ENCODE measurements around the gene NOL4L. TPM values are rescaled to one million over a fixed set of nuclear protein-coding genes. Genes with fewer than 3 reads are reported as not detected.

Gene NOL4L
- total and polyA plus RNA-seq, 2 experiments from 2014 or later, result 38.8 to 39.2 TPM

DNA sequence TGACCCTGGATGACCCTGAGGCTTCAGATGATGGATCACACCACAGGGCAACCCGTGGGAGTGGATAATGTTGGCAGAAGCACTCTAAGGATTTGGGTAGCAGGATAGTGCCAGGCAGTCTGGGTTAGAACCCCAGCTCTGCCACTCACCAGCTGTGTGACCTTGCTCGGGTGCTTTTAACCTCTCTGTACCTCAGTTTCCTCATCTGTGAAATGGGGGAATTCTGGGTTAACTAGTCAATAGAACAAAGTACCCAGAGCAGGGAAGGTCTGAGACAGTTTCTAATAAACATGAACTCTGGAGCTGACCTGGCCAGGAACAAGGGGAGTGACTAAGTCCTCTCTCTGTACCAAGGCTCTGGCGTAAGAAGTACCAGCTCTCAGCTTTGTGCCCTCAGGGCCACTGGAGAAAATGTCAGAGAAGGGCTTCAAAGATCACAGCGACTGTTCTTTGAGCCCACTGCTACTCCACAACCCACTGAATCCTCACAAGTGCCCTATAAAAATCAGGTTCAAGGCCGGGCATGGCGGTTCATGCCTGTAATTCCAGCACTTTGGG, 14.7 kb upstream of the NOL4L start:
- no peaks in the 10 kb centered on the region for H3K4me1 ChIP-seq (ENCODE audit: insufficient read depth)
- H3K36me3 Mint-ChIP-seq (ENCODE audit: low read depth), result no peaks in the 10 kb centered on the region
- H3K4me3 ChIP-seq, result no peak overlapping the region
- no peak overlapping the region for H3K27ac ChIP-seq (ENCODE audit: low read depth)
- H3K27me3 Mint-ChIP-seq (ENCODE audit: insufficient read depth, low read depth, poor library complexity), result peaks cover 3% of the 10 kb centered on the region
- TF ChIP-seq JUNB (IDR thresholded peaks at IDR 0.05; ENCODE audit: unreplicated experiment) (no peak), STAT1 (IDR thresholded peaks at IDR 0.05; ENCODE audit: unreplicated experiment) (no peak), ZNF331 (CRISPR knock-in tag; IDR thresholded peaks at IDR 0.05; ENCODE audit: low read depth) (no peak), CREB1 (CRISPR knock-in tag; IDR thresholded peaks at IDR 0.05; ENCODE audit: low read depth) (no peak), NANOG (IDR thresholded peaks at IDR 0.05; ENCODE audit: borderline replicate concordance) (no peak), EZH2 (IDR thresholded peaks at IDR 0.05; ENCODE audit: low read depth, unreplicated experiment) (no peak)
- TF ChIP-seq, protein P1, sequence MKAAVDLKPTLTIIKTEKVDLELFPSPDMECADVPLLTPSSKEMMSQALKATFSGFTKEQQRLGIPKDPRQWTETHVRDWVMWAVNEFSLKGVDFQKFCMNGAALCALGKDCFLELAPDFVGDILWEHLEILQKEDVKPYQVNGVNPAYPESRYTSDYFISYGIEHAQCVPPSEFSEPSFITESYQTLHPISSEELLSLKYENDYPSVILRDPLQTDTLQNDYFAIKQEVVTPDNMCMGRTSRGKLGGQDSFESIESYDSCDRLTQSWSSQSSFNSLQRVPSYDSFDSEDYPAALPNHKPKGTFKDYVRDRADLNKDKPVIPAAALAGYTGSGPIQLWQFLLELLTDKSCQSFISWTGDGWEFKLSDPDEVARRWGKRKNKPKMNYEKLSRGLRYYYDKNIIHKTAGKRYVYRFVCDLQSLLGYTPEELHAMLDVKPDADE (IDR thresholded peaks at IDR 0.05), result no peak
- TF ChIP-seq, protein P2, sequence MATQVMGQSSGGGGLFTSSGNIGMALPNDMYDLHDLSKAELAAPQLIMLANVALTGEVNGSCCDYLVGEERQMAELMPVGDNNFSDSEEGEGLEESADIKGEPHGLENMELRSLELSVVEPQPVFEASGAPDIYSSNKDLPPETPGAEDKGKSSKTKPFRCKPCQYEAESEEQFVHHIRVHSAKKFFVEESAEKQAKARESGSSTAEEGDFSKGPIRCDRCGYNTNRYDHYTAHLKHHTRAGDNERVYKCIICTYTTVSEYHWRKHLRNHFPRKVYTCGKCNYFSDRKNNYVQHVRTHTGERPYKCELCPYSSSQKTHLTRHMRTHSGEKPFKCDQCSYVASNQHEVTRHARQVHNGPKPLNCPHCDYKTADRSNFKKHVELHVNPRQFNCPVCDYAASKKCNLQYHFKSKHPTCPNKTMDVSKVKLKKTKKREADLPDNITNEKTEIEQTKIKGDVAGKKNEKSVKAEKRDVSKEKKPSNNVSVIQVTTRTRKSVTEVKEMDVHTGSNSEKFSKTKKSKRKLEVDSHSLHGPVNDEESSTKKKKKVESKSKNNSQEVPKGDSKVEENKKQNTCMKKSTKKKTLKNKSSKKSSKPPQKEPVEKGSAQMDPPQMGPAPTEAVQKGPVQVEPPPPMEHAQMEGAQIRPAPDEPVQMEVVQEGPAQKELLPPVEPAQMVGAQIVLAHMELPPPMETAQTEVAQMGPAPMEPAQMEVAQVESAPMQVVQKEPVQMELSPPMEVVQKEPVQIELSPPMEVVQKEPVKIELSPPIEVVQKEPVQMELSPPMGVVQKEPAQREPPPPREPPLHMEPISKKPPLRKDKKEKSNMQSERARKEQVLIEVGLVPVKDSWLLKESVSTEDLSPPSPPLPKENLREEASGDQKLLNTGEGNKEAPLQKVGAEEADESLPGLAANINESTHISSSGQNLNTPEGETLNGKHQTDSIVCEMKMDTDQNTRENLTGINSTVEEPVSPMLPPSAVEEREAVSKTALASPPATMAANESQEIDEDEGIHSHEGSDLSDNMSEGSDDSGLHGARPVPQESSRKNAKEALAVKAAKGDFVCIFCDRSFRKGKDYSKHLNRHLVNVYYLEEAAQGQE (IDR thresholded peaks at IDR 0.05; ENCODE audit: unreplicated experiment), result no peak
- TF ChIP-seq, protein P3, sequence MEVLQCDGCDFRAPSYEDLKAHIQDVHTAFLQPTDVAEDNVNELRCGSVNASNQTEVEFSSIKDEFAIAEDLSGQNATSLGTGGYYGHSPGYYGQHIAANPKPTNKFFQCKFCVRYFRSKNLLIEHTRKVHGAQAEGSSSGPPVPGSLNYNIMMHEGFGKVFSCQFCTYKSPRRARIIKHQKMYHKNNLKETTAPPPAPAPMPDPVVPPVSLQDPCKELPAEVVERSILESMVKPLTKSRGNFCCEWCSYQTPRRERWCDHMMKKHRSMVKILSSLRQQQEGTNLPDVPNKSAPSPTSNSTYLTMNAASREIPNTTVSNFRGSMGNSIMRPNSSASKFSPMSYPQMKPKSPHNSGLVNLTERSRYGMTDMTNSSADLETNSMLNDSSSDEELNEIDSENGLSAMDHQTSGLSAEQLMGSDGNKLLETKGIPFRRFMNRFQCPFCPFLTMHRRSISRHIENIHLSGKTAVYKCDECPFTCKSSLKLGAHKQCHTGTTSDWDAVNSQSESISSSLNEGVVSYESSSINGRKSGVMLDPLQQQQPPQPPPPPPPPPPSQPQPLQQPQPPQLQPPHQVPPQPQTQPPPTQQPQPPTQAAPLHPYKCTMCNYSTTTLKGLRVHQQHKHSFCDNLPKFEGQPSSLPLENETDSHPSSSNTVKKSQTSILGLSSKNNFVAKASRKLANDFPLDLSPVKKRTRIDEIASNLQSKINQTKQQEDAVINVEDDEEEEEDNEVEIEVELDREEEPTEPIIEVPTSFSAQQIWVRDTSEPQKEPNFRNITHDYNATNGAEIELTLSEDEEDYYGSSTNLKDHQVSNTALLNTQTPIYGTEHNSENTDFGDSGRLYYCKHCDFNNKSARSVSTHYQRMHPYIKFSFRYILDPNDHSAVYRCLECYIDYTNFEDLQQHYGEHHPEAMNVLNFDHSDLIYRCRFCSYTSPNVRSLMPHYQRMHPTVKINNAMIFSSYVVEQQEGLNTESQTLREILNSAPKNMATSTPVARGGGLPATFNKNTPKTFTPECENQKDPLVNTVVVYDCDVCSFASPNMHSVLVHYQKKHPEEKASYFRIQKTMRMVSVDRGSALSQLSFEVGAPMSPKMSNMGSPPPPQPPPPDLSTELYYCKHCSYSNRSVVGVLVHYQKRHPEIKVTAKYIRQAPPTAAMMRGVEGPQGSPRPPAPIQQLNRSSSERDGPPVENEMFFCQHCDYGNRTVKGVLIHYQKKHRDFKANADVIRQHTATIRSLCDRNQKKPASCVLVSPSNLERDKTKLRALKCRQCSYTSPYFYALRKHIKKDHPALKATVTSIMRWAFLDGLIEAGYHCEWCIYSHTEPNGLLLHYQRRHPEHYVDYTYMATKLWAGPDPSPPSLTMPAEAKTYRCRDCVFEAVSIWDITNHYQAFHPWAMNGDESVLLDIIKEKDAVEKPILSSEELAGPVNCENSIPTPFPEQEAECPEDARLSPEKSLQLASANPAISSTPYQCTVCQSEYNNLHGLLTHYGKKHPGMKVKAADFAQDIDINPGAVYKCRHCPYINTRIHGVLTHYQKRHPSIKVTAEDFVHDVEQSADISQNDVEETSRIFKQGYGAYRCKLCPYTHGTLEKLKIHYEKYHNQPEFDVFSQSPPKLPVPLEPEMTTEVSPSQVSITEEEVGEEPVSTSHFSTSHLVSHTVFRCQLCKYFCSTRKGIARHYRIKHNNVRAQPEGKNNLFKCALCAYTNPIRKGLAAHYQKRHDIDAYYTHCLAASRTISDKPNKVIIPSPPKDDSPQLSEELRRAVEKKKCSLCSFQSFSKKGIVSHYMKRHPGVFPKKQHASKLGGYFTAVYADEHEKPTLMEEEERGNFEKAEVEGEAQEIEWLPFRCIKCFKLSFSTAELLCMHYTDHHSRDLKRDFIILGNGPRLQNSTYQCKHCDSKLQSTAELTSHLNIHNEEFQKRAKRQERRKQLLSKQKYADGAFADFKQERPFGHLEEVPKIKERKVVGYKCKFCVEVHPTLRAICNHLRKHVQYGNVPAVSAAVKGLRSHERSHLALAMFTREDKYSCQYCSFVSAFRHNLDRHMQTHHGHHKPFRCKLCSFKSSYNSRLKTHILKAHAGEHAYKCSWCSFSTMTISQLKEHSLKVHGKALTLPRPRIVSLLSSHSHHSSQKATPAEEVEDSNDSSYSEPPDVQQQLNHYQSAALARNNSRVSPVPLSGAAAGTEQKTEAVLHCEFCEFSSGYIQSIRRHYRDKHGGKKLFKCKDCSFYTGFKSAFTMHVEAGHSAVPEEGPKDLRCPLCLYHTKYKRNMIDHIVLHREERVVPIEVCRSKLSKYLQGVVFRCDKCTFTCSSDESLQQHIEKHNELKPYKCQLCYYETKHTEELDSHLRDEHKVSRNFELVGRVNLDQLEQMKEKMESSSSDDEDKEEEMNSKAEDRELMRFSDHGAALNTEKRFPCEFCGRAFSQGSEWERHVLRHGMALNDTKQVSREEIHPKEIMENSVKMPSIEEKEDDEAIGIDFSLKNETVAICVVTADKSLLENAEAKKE (CRISPR knock-in tag; IDR thresholded peaks at IDR 0.05), result no peak
- no peaks in the 10 kb centered on the region for H3K79me2 ChIP-seq (replicated peaks; ENCODE audit: insufficient read depth)
- H2AFZ ChIP-seq, result no peak overlapping the region
- ATAC-seq (no peak), DNase-seq (ENCODE audit: low spot score) (no peak)
- no peak overlapping the region for H3K4me3 Mint-ChIP-seq
- no peaks in the 10 kb centered on the region for H3K36me3 ChIP-seq (ENCODE audit: insufficient read depth)
- no peaks in the 10 kb centered on the region for H3K27me3 ChIP-seq (ENCODE audit: insufficient read depth)
- no peaks in the 10 kb centered on the region; the same call in 1 of the 3 replicates for H3K9me3 Mint-ChIP-seq
- no peak overlapping the region for H3K4me2 ChIP-seq
- no peaks in the 10 kb centered on the region for H3K9me2 ChIP-seq (ENCODE audit: insufficient read depth)
- no peaks in the 10 kb centered on the region for H4K20me1 ChIP-seq (replicated peaks; ENCODE audit: insufficient read depth)
- no peak overlapping the region for H3K27ac Mint-ChIP-seq
- H3F3A ChIP-seq (replicated peaks; ENCODE audit: low read depth), result peaks cover 3% of the 10 kb centered on the region; the same call in 1 of the 2 replicates
- H3K4me1 Mint-ChIP-seq, result peaks cover 1% of the 10 kb centered on the region

Data from GM23338 (cell line).